ENCODE results near the gene PRKCH.
A peak's percentile ranks its signal among the peaks of the same experiment; 100 is the strongest.

PRKCH gene

DNA sequence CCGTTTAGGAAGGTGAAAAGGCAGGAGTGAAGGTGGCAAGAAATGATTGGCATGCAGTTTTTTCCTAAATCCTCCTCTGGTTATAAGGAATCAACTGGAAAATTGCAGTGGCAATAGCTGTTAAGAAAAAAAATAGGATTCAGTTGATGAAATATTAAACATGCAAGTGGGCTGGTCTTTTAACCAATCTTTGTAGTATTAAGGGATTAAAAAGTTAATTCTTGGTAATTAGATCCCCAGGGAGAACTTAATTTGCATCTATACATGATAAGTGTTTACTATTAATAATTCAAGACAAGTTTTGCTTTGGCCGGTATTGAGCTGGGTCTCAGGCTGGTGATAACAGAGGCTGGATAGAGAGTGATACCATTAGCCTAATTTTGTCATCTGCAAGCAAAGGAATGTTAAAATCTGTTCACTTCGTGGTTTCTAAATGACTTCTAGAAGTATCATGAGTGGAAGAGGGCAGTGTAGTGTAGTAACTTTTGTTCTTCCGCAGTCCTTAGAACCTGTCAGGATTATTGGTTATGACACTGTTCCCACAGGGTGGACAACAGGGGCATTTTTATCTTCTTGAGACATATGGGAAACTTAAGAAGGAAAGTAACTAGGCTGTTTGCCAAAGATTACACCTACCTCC lies 118.5 kb downstream of the PRKCH start:
- DNase-seq (ENCODE audit: low read depth): no peak
- H3K4me3 ChIP-seq (ENCODE audit: low read depth, low read length): no peak overlapping the region
- TF ChIP-seq, protein P1, sequence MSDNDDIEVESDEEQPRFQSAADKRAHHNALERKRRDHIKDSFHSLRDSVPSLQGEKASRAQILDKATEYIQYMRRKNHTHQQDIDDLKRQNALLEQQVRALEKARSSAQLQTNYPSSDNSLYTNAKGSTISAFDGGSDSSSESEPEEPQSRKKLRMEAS (IDR thresholded peaks at IDR 0.05; ENCODE audit: low read depth, low read length): no peak
- TF ChIP-seq POLR2A (IDR thresholded peaks at IDR 0.05; ENCODE audit: extremely low read depth, insufficient read length) (no peak), MYC (IDR thresholded peaks at IDR 0.05; ENCODE audit: low read depth, low read length) (no peak)
- TF ChIP-seq, protein P2, sequence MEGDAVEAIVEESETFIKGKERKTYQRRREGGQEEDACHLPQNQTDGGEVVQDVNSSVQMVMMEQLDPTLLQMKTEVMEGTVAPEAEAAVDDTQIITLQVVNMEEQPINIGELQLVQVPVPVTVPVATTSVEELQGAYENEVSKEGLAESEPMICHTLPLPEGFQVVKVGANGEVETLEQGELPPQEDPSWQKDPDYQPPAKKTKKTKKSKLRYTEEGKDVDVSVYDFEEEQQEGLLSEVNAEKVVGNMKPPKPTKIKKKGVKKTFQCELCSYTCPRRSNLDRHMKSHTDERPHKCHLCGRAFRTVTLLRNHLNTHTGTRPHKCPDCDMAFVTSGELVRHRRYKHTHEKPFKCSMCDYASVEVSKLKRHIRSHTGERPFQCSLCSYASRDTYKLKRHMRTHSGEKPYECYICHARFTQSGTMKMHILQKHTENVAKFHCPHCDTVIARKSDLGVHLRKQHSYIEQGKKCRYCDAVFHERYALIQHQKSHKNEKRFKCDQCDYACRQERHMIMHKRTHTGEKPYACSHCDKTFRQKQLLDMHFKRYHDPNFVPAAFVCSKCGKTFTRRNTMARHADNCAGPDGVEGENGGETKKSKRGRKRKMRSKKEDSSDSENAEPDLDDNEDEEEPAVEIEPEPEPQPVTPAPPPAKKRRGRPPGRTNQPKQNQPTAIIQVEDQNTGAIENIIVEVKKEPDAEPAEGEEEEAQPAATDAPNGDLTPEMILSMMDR (IDR thresholded peaks at IDR 0.05; ENCODE audit: low read depth, low read length): no peak

DNA sequence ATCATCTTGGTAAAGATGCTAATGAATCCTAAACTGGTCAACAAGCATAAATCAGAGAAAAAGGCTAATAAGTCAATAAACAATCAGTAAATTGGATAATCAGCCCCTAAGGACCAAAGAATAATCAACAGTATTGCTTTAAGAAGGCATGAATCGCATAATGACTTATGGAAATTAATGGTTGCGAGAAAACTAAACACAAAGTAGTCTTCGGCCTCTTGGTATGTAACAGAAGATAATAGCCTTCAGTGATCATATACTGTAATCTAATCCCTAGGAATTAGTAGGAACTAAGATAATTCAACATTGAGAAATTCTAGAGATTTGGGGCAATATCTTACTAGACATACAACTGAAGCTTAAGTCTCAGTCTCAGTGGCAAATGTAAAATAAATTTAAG lies 122.1 kb downstream of the PRKCH start:
- DNase-seq (ENCODE audit: low read depth): no peak
- TF ChIP-seq MYC (IDR thresholded peaks at IDR 0.05; ENCODE audit: low read depth, low read length) (no peak), POLR2A (IDR thresholded peaks at IDR 0.05; ENCODE audit: extremely low read depth, insufficient read length) (no peak)
- TF ChIP-seq, protein P1 (IDR thresholded peaks at IDR 0.05; ENCODE audit: low read depth, low read length): no peak
- TF ChIP-seq, protein P2 (IDR thresholded peaks at IDR 0.05; ENCODE audit: low read depth, low read length): no peak
- no peak overlapping the region for H3K4me3 ChIP-seq (ENCODE audit: low read depth, low read length)

DNA sequence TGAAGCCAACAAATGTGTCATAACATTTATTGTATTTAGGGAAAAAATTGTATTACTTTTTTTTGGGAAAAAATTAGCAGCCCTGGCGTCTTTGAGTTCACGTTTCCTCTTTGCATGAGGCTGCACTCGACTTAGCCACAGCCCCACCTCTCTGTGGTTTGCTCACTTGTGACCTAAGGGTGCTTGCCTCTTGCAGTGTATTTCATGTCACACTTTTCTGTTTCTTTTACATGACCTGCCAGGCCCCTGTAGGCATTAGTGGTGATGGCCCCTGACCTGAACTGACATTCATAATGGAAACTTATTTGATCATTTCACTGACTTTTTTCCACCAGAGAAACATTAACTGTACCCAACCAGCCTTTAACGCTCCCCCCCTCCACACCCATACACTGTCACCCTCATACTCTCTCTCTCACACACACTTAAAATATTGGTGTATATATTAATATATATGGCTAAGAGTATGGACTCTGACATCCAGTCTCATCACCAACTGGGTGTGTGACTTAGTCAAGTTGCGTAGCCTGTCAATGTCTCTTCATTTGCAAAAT lies 122.9 kb downstream of the PRKCH start:
- no peak overlapping the region for H3K4me3 ChIP-seq (ENCODE audit: low read depth, low read length)
- TF ChIP-seq, protein P1 (IDR thresholded peaks at IDR 0.05; ENCODE audit: low read depth, low read length): no peak
- peak; percentile 57 for DNase-seq (ENCODE audit: low read depth)

DNA sequence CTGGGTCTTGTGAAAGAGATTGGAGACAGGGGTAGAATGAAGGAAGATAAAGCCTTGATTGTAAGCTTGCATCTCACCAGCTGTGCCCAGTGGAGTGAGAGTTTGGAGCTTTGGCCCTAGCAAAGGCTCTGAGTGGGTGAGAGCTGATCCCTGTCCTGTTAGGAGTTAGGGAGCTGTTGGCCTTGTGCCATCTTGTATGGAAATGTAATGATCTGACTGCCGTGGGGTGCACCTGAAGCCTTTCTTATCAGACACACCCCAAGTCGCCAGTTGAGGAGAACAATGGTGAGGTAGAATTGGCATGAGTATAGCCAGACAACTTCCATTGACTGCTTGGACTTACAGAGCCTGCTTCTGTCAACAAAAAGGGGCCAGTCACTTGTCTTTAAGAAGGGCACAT lies 130.1 kb downstream of the PRKCH start:
- DNase-seq (ENCODE audit: low read depth): no peak
- no peak for TF ChIP-seq POLR2A (IDR thresholded peaks at IDR 0.05; ENCODE audit: extremely low read depth, insufficient read length)
- TF ChIP-seq MYC (IDR thresholded peaks at IDR 0.05; ENCODE audit: low read depth, low read length): no peak
- TF ChIP-seq, protein P1 (IDR thresholded peaks at IDR 0.05; ENCODE audit: low read depth, low read length): no peak
- TF ChIP-seq, protein P2 (IDR thresholded peaks at IDR 0.05; ENCODE audit: low read depth, low read length): no peak

DNA sequence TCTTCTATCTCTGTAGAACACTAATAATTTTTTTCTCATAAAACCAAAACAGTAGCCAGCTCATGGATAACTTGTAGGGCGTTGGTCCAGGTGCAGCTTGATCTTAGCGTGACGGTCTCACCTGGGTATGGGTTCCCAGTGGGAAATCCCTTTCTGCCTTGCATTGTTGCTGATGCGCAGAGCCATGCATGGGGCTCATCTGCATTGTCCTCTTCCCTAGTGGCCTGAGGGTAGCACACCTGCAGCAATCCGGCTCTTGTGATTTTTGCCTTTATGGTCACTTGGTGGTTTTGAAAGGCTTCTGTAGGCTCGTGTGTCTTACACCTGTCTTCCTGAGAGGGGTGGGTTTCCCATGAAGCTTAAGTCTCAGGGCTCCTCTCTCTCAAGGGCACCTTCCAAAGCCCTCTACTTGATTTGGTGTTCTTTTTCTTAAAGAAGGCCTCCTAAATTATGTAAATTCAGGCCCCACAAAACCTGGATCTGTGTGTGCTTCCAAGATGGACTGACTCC lies 130.6 kb downstream of the PRKCH start:
- no peak overlapping the region for H3K4me3 ChIP-seq (ENCODE audit: low read depth, low read length)
- TF ChIP-seq POLR2A (IDR thresholded peaks at IDR 0.05; ENCODE audit: extremely low read depth, insufficient read length) (no peak), MYC (IDR thresholded peaks at IDR 0.05; ENCODE audit: low read depth, low read length) (no peak)
- TF ChIP-seq, protein P2 (IDR thresholded peaks at IDR 0.05; ENCODE audit: low read depth, low read length): no peak
- TF ChIP-seq, protein P1 (IDR thresholded peaks at IDR 0.05; ENCODE audit: low read depth, low read length): no peak
- no peak for DNase-seq (ENCODE audit: low read depth)

More for the DNA sequence above, 130.1 kb downstream of the PRKCH start:
- no peak overlapping the region for H3K4me3 ChIP-seq (ENCODE audit: low read depth, low read length)

DNA sequence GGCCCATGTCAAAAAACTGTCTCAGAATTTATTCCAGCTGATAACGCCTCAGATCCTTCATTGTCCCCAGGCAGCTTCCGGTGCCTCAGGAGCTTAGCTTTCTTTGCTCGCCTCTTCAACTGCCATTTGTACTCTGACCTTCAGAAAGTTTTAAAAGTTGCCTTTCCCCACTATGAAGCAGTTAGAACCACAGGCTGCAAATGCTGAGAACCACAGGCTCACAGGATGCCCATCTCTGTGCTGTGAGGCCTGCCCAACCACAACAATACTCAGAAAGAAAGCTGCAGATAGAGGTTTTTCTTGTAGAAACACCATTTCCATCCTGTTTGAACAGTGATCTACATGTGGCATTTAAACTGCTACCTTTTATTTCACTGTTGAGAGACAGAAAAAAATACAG lies 131.1 kb downstream of the PRKCH start:
- no peak overlapping the region for H3K4me3 ChIP-seq (ENCODE audit: low read depth, low read length)
- TF ChIP-seq POLR2A (IDR thresholded peaks at IDR 0.05; ENCODE audit: extremely low read depth, insufficient read length) (no peak), MYC (IDR thresholded peaks at IDR 0.05; ENCODE audit: low read depth, low read length) (no peak)
- TF ChIP-seq, protein P1 (IDR thresholded peaks at IDR 0.05; ENCODE audit: low read depth, low read length): no peak
- TF ChIP-seq, protein P2 (IDR thresholded peaks at IDR 0.05; ENCODE audit: low read depth, low read length): no peak
- DNase-seq (ENCODE audit: low read depth): no peak

Measured in NB4 (cell line).